K562 (cell line): ENCODE measurements around the gene NLRP6. TPM values are rescaled to one million over a fixed set of nuclear protein-coding genes. Genes with fewer than 3 reads are reported as not detected.
"Not testable (repeated sequence)": the region's sequence is repeated elsewhere in the genome, so short reads cannot be mapped to it uniquely, and the experiment has no call there.

Source experiments
- ATAC-seq: fragments of 200-7000 bp; cut with Tn5 transposase; 3 replicates; pipeline ENCODE4 v1.9.1; 2020; ENCODE audit warnings: moderate library complexity
- BruUV-seq: library from RNA; stranded (reverse); fragments of 400-500 nt; replicated peaks from 2 replicates; lab custom pipeline; 2021; lab: Mats Ljungman, UMichigan
- CTCF ChIA-PET: fragments of 300-600 bp; formaldehyde crosslinking; extraction: SDS; loops from one replicate; lab custom pipeline; 2021; ENCODE audit warnings: low intra/inter-chr PET ratio; lab: Yijun Ruan, JAX
- POLR2A ChIA-PET: fragments of 300-600, 350-650 bp; sonication (Branson Sonifier 250); formaldehyde crosslinking; extraction: SDS; loops from one replicate; lab custom pipeline; 2021; ENCODE audit warnings: antibody characterized with exemption, inconsistent platforms; lab: Yijun Ruan, JAX
- DNase-seq, 4 experiments: peaks; one replicate each; pipeline versions ENCODE4 v3.0.0 to v3.0.0-alpha.2; 2011 to 2018; ENCODE audit warnings: low spot score in 3 of 4, mixed read lengths in 3 of 4; ENCODE audit errors: extremely low read depth in 1 of 4
- FAIRE-seq: peaks from 2 replicates; lab custom pipeline; 2011; peaks lifted over from hg19 to GRCh38; lab: Jason Lieb, UNC
- H2AFZ ChIP-seq: 2 replicates; pipeline ENCODE4 v1.6.0; 2011; ENCODE audit warnings: low read depth, low read length, control low read depth, inconsistent platforms
- H3K27ac ChIP-seq: fragments of 200-600 bp; 3 replicates; pipeline ENCODE4 v1.8.0; 2011; ENCODE audit warnings: low read depth, mild to moderate bottlenecking, control low read depth, inconsistent platforms, low read length, moderate library complexity, mixed read lengths; ENCODE audit errors: extremely low read depth
- H3K27me3 ChIP-seq, 2 experiments: fragments of 300-600 bp in 1 of 2; 2 replicates in 1 of 2; 3 replicates in 1 of 2; pipeline versions ENCODE4 v1.6.0 to v1.8.0; 2011; ENCODE audit warnings: inconsistent platforms in 2 of 2, low read length in 2 of 2, mild to moderate bottlenecking in 1 of 2, mixed read lengths in 1 of 2, moderate library complexity in 1 of 2; ENCODE audit not compliant: control insufficient read depth in 2 of 2, insufficient read depth in 2 of 2
- H3K36me3 ChIP-seq: fragments of 300-600 bp; 3 replicates; pipeline ENCODE4 v1.8.0; 2011; ENCODE audit warnings: mild to moderate bottlenecking, low read length, inconsistent platforms; ENCODE audit not compliant: control insufficient read depth, insufficient read depth
- H3K4me1 ChIP-seq, 2 experiments: fragments of 200-600 bp in 1 of 2; replicated peaks in 1 of 2; 2 replicates in 1 of 2; 3 replicates in 1 of 2; pipeline versions ENCODE4 v1.5.1 to v1.8.0; 2011; ENCODE audit warnings: inconsistent platforms in 2 of 2, low read length in 2 of 2, mild to moderate bottlenecking in 1 of 2, mixed read lengths in 1 of 2, moderate library complexity in 1 of 2; ENCODE audit not compliant: control insufficient read depth in 2 of 2, insufficient read depth in 2 of 2
- H3K4me2 ChIP-seq: 2 replicates; pipeline ENCODE4 v1.6.1; 2011; ENCODE audit warnings: low read length, control low read depth, inconsistent platforms, mixed read lengths; ENCODE audit not compliant: insufficient read depth
- H3K4me3 ChIP-seq: fragments of 200-600 bp; sonication (generic), shearing (Covaris generic); 2 replicates; pipeline ENCODE4 v1.5.1; 2016; ENCODE audit warnings: control low read depth, inconsistent platforms
- H3K79me2 ChIP-seq: fragments of 200-600 bp; 3 replicates; pipeline ENCODE4 v1.8.0; 2011; ENCODE audit warnings: low read length, inconsistent platforms; ENCODE audit not compliant: control insufficient read depth, insufficient read depth
- H3K9ac ChIP-seq, 2 experiments: 2 replicates each; pipeline versions ENCODE4 v1.6.0 to v1.6.1; 2011; ENCODE audit warnings: low read depth in 2 of 2, low read length in 2 of 2, control low read depth in 1 of 2, inconsistent platforms in 1 of 2, mild to moderate bottlenecking in 1 of 2, mixed read lengths in 1 of 2; ENCODE audit not compliant: insufficient read depth in 1 of 2
- H3K9me1 ChIP-seq: one replicate; pipeline ENCODE4 v1.6.0; 2011; ENCODE audit warnings: inconsistent platforms, mild to moderate bottlenecking, low read length, moderate library complexity; ENCODE audit not compliant: control insufficient read depth, insufficient read depth
- H3K9me3 ChIP-seq: replicated peaks from 2 replicates; pipeline ENCODE4 v1.5.1; 2011; ENCODE audit warnings: low read depth, low read length, inconsistent platforms; ENCODE audit not compliant: control insufficient read depth, insufficient read depth
- H4K20me1 ChIP-seq: replicated peaks from 2 replicates; pipeline ENCODE4 v1.6.1; 2011; ENCODE audit warnings: low read length, inconsistent platforms, mixed read lengths; ENCODE audit not compliant: control insufficient read depth, insufficient read depth
- CTBP1 ChIP-seq: fragments of 450-650 bp; IDR thresholded peaks from 2 replicates; pipeline ENCODE4 v1.6.1; 2016; ENCODE audit warnings: borderline replicate concordance
- CXXC5 ChIP-seq: fragments of 250-450 bp; sonication (Bioruptor Pico); IDR thresholded peaks from 2 replicates; pipeline ENCODE4 v1.8.0; 2022; ENCODE audit warnings: inconsistent platforms, mild to moderate bottlenecking, moderate library complexity
- DMBX1 ChIP-seq: fragments of 250-450 bp; sonication (Bioruptor Pico); IDR thresholded peaks from 2 replicates; pipeline ENCODE4 v1.8.0; 2022; ENCODE audit warnings: inconsistent platforms, mild to moderate bottlenecking, moderate library complexity, borderline replicate concordance
- E2F6 ChIP-seq, 2 experiments: IDR thresholded peaks; 2 replicates each; pipeline ENCODE4 v1.6.1; 2011; ENCODE audit warnings: borderline replicate concordance in 1 of 2, control low read depth in 1 of 2, low read depth in 1 of 2, low read length in 1 of 2, mild to moderate bottlenecking in 1 of 2, mixed read lengths in 1 of 2, moderate library complexity in 1 of 2; ENCODE audit not compliant: insufficient read depth in 1 of 2, insufficient read length in 1 of 2, poor library complexity in 1 of 2, severe bottlenecking in 1 of 2; ENCODE audit errors: extremely low read depth in 1 of 2
- HDAC2 ChIP-seq: fragments of 450-650 bp; IDR thresholded peaks from 2 replicates; pipeline ENCODE4 v1.6.1; 2016; ENCODE audit warnings: mild to moderate bottlenecking
- L3MBTL2 ChIP-seq: fragments of 450-650 bp; IDR thresholded peaks from 2 replicates; pipeline ENCODE4 v1.6.1; 2016; ENCODE audit warnings: mild to moderate bottlenecking, moderate library complexity
- MLLT1 ChIP-seq, 2 experiments: fragments of 450-650 bp; IDR thresholded peaks; 2 replicates each; pipeline ENCODE4 v1.6.1; 2016
- MTA3 ChIP-seq: fragments of 450-650 bp; formaldehyde crosslinking; IDR thresholded peaks from 2 replicates; pipeline ENCODE4 v1.6.1; 2017; ENCODE audit warnings: mild to moderate bottlenecking, borderline replicate concordance
- NRF1 ChIP-seq, 2 experiments: fragments of 450-650 bp; IDR thresholded peaks in 1 of 2; conservative IDR thresholded peaks in 1 of 2; 2 replicates each; pipeline ENCODE4 v1.6.1; 2014; ENCODE audit warnings: mild to moderate bottlenecking in 2 of 2
- POLR2A ChIP-seq: fragments of 450-650 bp; conservative IDR thresholded peaks from 2 replicates; pipeline ENCODE4 v1.6.1; 2016
- RBFOX2 ChIP-seq: fragments of 200-400 bp; formaldehyde crosslinking; IDR thresholded peaks from 2 replicates; pipeline ENCODE4 v1.6.1; 2017; ENCODE audit warnings: low read depth, mild to moderate bottlenecking, low read length, moderate library complexity
- SMAD4 ChIP-seq: fragments of 250-450 bp; sonication (Bioruptor Pico); conservative IDR thresholded peaks from 2 replicates; pipeline ENCODE4 v1.8.0; 2021; ENCODE audit warnings: inconsistent platforms, mild to moderate bottlenecking, moderate library complexity
- ZFX ChIP-seq: sonication (generic); formaldehyde crosslinking; IDR thresholded peaks from 2 replicates; pipeline ENCODE4 v1.8.0; 2022; ENCODE audit warnings: mild to moderate bottlenecking, missing genetic modification reagents, moderate library complexity
- ZNF592 ChIP-seq: fragments of 450-650 bp; IDR thresholded peaks from 2 replicates; pipeline ENCODE4 v1.6.1; 2017; ENCODE audit warnings: antibody characterized with exemption, mild to moderate bottlenecking
- WGBS: fragments of 100-300 bp; shearing (Covaris generic); methylation state at CpG from one replicate; pipeline ENCODE4 v1.1.6; 2016; ENCODE audit warnings: low coverage, mixed read lengths; ENCODE audit not compliant: insufficient coverage; ENCODE audit errors: missing lambda C conversion rate; 5-methylcytosine and 5-hydroxymethylcytosine counted together
- in situ Hi-C: fragments of 300-500 bp; cut with MboI; formaldehyde crosslinking; loops from 4 replicates; pipeline ENCODE4 v1.15.0; 2018; ENCODE audit warnings: inconsistent platforms, mixed read lengths
- intact Hi-C: fragments of 100-400 bp; cut with micrococcal nuclease; formaldehyde crosslinking; loops from 2 replicates; pipeline ENCODE4 v1.14.2; 2022
- polyA plus RNA-seq, 8 experiments: library from polyadenylated mRNA; depleted of rRNA in 4 of 8; stranded (reverse) in 5 of 8; unstranded in 3 of 8; fragments of >200 nt; fragmentation: Nextera tagmentation in 2 of 8; fragmentation: Illumina TruSeq in 1 of 8; extraction: Ambion mirVana in 2 of 8; extraction: Trizol in 1 of 8; gene quantifications; 2 replicates each; pipeline versions ENCODE4 v1.2.1 to v1.2.3, GENCODE V29; 2011 to 2014; ENCODE audit warnings: inconsistent platforms in 1 of 8, missing spikeins in 1 of 8
- total RNA-seq, 7 experiments: library from RNA; depleted of rRNA in 6 of 7; stranded (reverse); fragments of >200 nt in 6 of 7; fragmentation: Illumina TruSeq in 2 of 7; extraction: Trizol in 2 of 7; gene quantifications; 2 replicates each; pipeline versions ENCODE4 v1.2.1 to v1.2.3, GENCODE V29; 2011 to 2021; ENCODE audit warnings: low replicate concordance in 1 of 7

The NLRP6 gene
- total and polyA plus RNA-seq, 9 of the 15 experiments (the other 6 are each of a cell fraction or from before 2014, with no cell fraction given): 0.03 to 0.18 (median 0.15) TPM; not detected in 5

GRCh38 chr11:319121-319887 lies 41.1 kb downstream of the NLRP6 start:
- POLR2A ChIA-PET: interaction anchor here (0.6 kb wide), 1 partner anchor 10 kb away, joined by 3 read pairs; no protein-coding TSS in a partner anchor
- 24% methylated on average over 14 of the region's 29 CpGs for WGBS
- Histone ChIP-seq H3K9ac (peak overlapping the region; percentile 68 to 90), H3K36me3 (peaks cover 29% of the 10 kb centered on the region; the same call in 1 of the 3 replicates), H3K4me3 (peak overlapping the region; percentile 27), H3K79me2 (peaks cover 56% of the 10 kb centered on the region), H3K4me1 (peaks cover 15 to 50% of the 10 kb centered on the region in 2 experiments), H3K4me2 (peak overlapping the region; percentile 70), H3K27ac (peak overlapping the region; percentile 62; the same call in 2 of the 3 replicates)
- CTCF ChIA-PET, H2AFZ ChIP-seq, FAIRE-seq, H3K9me3 ChIP-seq, BruUV-seq, in situ Hi-C loops, H3K27me3 ChIP-seq, intact Hi-C loops, H3K9me1 ChIP-seq, H4K20me1 ChIP-seq: not testable (repeated sequence)
- ATAC-seq (peak; percentile 35), DNase-seq (peak in 2 of 4 experiments; percentile 33 to 49)
- TF ChIP-seq MTA3: peak; percentile 32; the same call in 1 of the 2 replicates
- TF ChIP-seq ZFX (CRISPR knock-in tag): peak; percentile 51
- TF ChIP-seq SMAD4: peak; percentile 39; the same call in 1 of the 2 replicates
- peak in 1 of 2 experiments; percentile 18 for TF ChIP-seq E2F6 (IDR thresholded peaks at IDR 0.05; ENCODE audit: borderline replicate concordance in 1 of 2, extremely low read depth in 1 of 2, insufficient read depth in 1 of 2, insufficient read length in 1 of 2, low read depth in 1 of 2, low read length in 1 of 2, poor library complexity in 1 of 2, severe bottlenecking in 1 of 2)
- peak; percentile 44; the same call in 1 of the 2 replicates for TF ChIP-seq POLR2A
- peak; percentile 11 to 35; a peak in 1 of 4 replicates for TF ChIP-seq NRF1 (conservative IDR thresholded peaks at IDR 0.05 in 1 of 2, IDR thresholded peaks at IDR 0.05 in 1 of 2)
- TF ChIP-seq RBFOX2: peak; percentile 66
- peak; percentile 53; the same call in 1 of the 2 replicates for TF ChIP-seq DMBX1 (CRISPR knock-in tag)
- TF ChIP-seq MLLT1 (IDR thresholded peaks at IDR 0.05): 0 out of 4 replicates have a peak, but pooled peaks of 1 of the 2 experiments have one; percentile 39
- peak; percentile 44; the same call in 1 of the 2 replicates for TF ChIP-seq CXXC5
- TF ChIP-seq CTBP1: peak; percentile 14; the same call in 1 of the 2 replicates
- peak; percentile 87 for TF ChIP-seq ZNF592
- peak; percentile 48; the same call in 1 of the 2 replicates for TF ChIP-seq L3MBTL2
- TF ChIP-seq HDAC2: 0 out of 2 replicates have a peak, but pooled peaks have one; percentile 40
